HFF-Myc (cell line): ENCODE results near the gene GRM7.

Source experiments
- DNase-seq: peaks from one replicate; pipeline ENCODE4 v3.0.0-alpha.2; 2011; ENCODE audit warnings: low read depth; ENCODE audit errors: extremely low read depth
- H3K4me3 ChIP-seq: replicated peaks from 2 replicates; pipeline ENCODE4 v1.5.1; 2011; ENCODE audit warnings: low read depth, mild to moderate bottlenecking, control low read depth, low read length
- TF ChIP-seq, protein P1 (sequence below): IDR thresholded peaks from 2 replicates; pipeline ENCODE4 v1.5.1; 2012; ENCODE audit warnings: mild to moderate bottlenecking, low read depth, low read length, control low read depth; ENCODE audit errors: missing control alignments

The GRM7 gene

DNA sequence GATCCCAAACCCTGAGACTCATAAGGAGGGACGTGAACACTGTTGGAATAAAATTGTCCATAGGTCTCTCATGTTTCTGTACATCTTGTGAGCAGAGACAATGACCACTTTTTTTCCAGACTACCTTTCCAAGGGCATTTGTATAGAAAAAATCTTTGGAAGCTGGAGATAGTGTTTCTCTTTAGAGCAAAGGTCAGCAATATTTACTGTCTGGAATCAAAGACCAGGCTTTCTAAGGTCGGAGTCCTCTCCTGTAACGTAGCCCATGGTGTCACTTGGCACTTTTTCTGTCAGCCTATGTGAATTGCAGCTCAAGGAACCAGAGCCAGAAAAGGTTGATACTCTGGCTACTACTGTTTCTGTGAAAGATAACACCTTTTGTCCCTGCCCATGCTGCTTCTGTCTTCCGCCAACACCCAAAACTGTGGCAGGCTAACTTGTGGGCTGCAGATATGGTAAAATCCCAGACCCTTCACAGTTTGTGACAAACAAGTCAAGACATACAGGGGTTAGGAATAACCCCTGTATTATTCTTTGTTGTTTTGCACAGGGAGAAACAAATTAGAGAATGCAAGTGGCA lies 578.3 kb downstream of the GRM7 start:
- DNase-seq, result no peak
- TF ChIP-seq, protein P1, sequence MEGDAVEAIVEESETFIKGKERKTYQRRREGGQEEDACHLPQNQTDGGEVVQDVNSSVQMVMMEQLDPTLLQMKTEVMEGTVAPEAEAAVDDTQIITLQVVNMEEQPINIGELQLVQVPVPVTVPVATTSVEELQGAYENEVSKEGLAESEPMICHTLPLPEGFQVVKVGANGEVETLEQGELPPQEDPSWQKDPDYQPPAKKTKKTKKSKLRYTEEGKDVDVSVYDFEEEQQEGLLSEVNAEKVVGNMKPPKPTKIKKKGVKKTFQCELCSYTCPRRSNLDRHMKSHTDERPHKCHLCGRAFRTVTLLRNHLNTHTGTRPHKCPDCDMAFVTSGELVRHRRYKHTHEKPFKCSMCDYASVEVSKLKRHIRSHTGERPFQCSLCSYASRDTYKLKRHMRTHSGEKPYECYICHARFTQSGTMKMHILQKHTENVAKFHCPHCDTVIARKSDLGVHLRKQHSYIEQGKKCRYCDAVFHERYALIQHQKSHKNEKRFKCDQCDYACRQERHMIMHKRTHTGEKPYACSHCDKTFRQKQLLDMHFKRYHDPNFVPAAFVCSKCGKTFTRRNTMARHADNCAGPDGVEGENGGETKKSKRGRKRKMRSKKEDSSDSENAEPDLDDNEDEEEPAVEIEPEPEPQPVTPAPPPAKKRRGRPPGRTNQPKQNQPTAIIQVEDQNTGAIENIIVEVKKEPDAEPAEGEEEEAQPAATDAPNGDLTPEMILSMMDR, result no peak
- no peak overlapping the region for H3K4me3 ChIP-seq

DNA sequence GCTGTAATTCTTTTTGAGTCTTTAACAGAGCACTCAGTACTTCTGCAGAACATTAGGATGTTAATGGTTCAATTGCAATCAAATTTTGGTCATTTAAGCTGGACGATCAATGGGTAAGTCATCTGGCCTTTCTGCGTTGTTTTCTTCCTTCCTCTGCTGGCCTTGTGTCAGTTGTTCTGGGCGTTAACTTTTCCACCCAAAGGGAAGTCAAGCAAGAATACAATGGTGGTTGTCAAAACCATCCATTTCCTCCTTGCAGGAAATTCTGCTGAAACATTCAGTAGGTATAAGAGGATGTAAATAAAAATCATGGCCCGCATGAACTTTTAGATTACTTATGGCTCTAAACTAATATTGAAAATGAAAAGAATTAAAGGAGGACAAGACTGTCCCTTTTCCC lies 584.0 kb downstream of the GRM7 start:
- DNase-seq, result no peak
- TF ChIP-seq, protein P1, result no peak
- no peak overlapping the region for H3K4me3 ChIP-seq

- no peak for DNase-seq
- no peak overlapping the region for H3K4me3 ChIP-seq
- TF ChIP-seq, protein P1, result no peak
These were observed 584.4 kb downstream of the GRM7 start for GRCh38 chr3:7445331-7445730.

DNA sequence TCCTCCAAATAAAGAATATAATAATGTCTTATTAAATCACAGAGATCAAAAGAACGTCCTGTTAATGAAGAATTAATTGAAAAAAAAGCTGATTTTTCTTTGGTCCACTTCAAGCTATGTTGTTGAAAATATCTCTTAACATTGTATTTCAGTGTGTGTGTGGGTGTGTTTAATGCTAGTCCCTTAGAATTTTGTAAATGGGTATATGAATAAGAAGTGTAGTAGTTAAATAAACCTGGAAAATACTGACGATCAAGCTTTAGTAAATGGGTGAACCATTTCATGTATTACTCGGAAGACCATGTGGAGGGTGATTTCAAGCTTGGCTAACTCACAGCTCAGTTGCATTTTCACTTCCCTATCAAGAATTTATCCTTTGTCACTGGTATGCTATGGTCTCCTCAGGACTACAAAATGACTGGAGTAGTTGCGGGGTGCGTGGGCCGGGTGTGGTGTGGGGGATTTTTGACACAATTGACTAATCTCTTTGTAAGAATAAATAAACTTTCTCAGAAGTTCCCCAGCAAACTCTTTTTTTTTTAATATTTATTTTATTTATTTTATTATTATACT lies 586.4 kb downstream of the GRM7 start:
- TF ChIP-seq, protein P1, result no peak
- DNase-seq, result no peak
- no peak overlapping the region for H3K4me3 ChIP-seq

- no peak for DNase-seq
- TF ChIP-seq, protein P1, result no peak
These were observed 595.5 kb downstream of the GRM7 start for GRCh38 chr3:7456386-7456785.

DNA sequence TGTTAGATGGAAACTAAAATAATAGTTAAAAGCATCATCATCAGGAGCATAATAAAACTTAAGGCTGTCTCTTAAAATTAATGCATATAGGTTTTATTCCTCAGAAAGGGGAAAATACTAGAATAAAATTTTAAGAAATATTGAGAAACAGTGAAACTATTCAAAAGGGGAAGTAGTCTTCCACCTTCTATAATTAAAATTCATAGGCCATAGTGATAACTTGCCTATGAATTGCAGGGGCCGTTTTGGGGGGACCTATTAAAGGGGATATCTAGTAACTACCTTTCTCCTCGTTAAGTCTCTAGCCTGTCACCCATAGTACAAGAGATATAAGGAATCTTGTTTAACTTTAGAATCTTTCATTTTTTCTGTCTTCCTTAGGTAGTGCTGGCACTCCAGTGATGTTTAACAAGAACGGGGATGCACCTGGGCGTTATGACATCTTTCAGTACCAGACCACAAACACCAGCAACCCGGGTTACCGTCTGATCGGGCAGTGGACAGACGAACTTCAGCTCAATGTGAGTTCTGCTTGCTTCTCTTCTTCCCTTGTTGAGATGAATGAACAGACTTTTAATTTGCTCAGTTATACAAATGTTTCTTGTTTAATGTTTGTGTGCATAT lies 600.4 kb downstream of the GRM7 start:
- TF ChIP-seq, protein P1, result no peak
- no peak overlapping the region for H3K4me3 ChIP-seq
- DNase-seq, result no peak

More at GRCh38 chr3:7456386-7456785, 595.5 kb downstream of the GRM7 start:
- H3K4me3 ChIP-seq, result no peak overlapping the region
